ENCODE results near the gene ADAMTSL1. TPM values are rescaled to one million over a fixed set of nuclear protein-coding genes. Genes with fewer than 3 reads are reported as not detected.
A peak's percentile ranks its signal among the peaks of the same experiment; 100 is the strongest.

Gene ADAMTSL1
- total RNA-seq, 6 experiments from 2014 or later, result 0.73 to 2.1 (median 0.89) TPM

DNA sequence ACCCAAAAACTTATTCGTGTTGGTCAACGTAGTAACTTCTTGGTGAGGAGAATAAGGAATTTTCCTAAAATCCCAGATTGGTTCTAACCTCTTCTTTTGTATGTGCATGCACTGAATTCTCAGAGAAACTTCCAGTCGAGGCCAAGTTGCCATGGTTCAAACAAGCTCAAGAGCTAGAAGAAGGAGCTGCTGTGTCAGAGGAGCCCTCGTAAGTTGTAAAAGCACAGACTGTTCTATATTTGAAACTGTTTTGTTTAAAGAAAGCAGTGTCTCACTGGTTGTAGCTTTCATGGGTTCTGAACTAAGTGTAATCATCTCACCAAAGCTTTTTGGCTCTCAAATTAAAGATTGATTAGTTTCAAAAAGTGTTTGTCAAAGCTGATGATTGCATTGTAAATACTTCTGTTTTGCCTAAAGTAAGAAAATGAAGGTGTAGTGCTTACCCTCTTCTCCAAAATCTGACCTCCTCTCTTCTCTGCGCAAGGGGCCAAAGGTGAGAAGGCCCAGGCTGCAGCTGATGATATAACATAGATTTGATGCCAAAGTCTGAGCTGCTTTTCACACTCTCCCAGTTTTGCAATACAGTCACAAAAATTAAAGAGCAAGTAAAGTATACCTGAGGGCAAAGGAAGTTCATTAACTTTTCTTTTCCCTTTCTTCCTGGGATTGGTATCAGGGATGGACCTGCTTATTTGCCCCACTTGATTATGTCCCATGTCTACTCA lies 210.8 kb downstream of the ADAMTSL1 start:
- Histone ChIP-seq H3K36me3 (no peaks in the 10 kb centered on the region), H3K27me3 (no peaks in the 10 kb centered on the region), H3K27ac (peak overlapping the region in 1 of 3 donors; percentile 57), H3K4me3 (no peak overlapping the region), H3K9me3 (no peaks in the 10 kb centered on the region), H3K4me1 (peaks cover 0 to 14% (median 4%) of the 10 kb centered on the region in 4 donors)
- intact Hi-C loops (cut with DNase I), result no loop called here
- TF ChIP-seq, protein P1, sequence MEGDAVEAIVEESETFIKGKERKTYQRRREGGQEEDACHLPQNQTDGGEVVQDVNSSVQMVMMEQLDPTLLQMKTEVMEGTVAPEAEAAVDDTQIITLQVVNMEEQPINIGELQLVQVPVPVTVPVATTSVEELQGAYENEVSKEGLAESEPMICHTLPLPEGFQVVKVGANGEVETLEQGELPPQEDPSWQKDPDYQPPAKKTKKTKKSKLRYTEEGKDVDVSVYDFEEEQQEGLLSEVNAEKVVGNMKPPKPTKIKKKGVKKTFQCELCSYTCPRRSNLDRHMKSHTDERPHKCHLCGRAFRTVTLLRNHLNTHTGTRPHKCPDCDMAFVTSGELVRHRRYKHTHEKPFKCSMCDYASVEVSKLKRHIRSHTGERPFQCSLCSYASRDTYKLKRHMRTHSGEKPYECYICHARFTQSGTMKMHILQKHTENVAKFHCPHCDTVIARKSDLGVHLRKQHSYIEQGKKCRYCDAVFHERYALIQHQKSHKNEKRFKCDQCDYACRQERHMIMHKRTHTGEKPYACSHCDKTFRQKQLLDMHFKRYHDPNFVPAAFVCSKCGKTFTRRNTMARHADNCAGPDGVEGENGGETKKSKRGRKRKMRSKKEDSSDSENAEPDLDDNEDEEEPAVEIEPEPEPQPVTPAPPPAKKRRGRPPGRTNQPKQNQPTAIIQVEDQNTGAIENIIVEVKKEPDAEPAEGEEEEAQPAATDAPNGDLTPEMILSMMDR (IDR thresholded peaks at IDR 0.05), result no peak
- no peak for TF ChIP-seq POLR2A (IDR thresholded peaks at IDR 0.05)
- 44% methylated on average over 5 of the region's 5 CpGs for WGBS (ENCODE audit: insufficient coverage, low coverage, low lambda C conversion rate, missing lambda C conversion rate)
- peak; percentile 25 to 77 (median 69) for DNase-seq
- ATAC-seq, result peak; percentile 96 to 99 (median 98)

DNA sequence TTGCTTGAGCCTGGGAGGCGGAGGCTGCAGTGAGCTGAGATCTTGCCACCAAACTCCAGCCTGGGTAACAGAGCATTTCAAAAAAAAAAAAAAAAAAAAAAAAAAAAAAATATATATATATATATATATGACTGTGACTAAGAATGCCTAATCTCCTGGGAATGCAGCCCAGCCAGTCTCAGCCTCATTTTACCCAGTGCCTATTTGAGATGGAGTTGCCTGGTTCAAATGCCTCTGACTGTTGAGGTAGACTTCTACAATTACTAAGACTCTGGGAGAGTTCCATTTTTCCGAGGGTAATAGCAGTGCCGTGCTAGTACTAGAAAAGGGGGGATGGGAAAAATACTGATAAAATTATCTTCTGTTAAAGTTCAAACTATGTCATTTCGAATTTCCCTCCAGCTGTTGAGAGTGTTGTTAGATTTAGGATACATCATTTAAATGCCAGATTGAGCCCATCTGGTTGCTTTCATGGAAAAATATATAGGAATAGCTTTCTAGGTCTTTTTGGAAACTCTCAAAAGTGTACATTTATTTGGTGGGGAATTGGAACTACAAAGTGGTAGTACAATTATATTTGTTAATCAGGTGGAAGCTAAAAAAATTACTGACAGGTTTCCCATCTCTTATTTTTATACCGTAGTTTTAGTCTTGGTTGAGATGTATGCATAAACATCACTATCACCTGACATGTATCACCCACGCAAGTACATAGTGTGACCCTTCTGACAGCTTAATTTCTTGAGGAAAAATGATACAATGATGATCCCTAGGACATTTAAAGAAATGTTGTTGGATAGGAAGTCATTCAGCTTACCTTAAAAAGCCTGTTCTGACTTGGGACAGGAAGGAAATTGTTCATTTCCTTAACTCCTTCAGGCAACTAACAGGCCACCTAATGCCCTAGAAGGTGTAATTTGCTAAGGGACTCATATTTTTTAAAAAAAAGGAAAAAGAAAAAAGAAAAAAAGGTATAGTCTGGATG lies 214.9 kb downstream of the ADAMTSL1 start:
- ATAC-seq, result no peak
- intact Hi-C loops (cut with DNase I), result no loop called here
- no peaks in the 10 kb centered on the region for H3K27me3 ChIP-seq
- no peak overlapping the region for H3K4me3 ChIP-seq
- H3K36me3 ChIP-seq, result no peaks in the 10 kb centered on the region
- 56% methylated on average over 5 of the region's 6 CpGs for WGBS (ENCODE audit: insufficient coverage, low coverage, low lambda C conversion rate, missing lambda C conversion rate)
- no peak overlapping the region for H3K27ac ChIP-seq
- TF ChIP-seq, protein P1 (IDR thresholded peaks at IDR 0.05), result no peak
- TF ChIP-seq POLR2A (IDR thresholded peaks at IDR 0.05), result no peak
- no peaks in the 10 kb centered on the region for H3K9me3 ChIP-seq
- H3K4me1 ChIP-seq, result peaks cover 0 to 14% (median 4%) of the 10 kb centered on the region in 4 donors
- DNase-seq, result no peak

DNA sequence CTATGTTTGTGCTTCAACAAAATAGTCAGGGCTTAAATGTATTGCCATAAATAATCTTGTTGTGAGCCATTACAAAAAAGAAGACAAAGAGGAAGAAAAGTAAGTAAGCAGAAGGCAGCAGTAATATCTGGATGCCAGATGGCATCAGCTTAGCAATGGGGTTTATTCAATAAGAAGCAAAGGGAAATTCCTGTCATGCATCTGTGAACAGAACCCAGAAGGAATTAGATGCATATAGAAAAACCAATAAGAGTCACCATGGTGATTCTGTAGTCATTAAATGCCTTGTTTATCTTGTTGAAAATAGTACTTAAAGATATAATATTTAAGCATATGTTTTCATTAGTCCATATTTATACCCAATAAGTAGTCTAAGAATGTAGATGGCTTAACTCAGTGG lies 216.0 kb downstream of the ADAMTSL1 start:
- Histone ChIP-seq H3K4me1 (peaks cover 0 to 8% (median 1%) of the 10 kb centered on the region in 4 donors), H3K4me3 (no peak overlapping the region), H3K36me3 (no peaks in the 10 kb centered on the region), H3K27me3 (no peaks in the 10 kb centered on the region), H3K9me3 (no peaks in the 10 kb centered on the region), H3K27ac (no peak overlapping the region)
- intact Hi-C loops (cut with DNase I), result no loop called here
- TF ChIP-seq POLR2A (IDR thresholded peaks at IDR 0.05), result no peak
- TF ChIP-seq, protein P1 (IDR thresholded peaks at IDR 0.05), result no peak
- ATAC-seq (no peak), DNase-seq (no peak)

DNA sequence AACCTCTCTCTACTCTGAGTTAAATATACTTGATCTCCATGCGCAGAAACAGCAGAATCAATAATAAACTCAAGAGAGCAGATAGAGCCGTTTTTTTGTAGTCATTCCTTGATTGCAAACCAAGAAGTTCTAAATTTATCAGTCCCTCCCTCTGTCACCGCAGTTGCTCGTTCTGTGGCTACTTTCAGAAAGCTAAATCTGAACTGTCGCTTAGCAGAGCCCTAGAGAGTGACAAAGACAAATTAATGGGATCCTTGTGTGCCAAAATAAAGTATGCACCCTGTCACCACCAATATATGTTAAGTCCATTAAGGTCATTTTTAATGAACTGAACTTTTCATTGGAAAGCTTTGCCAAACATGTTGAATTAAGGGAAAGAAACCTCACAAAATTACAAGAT lies 218.3 kb downstream of the ADAMTSL1 start:
- TF ChIP-seq, protein P1 (IDR thresholded peaks at IDR 0.05), result no peak
- no peak for TF ChIP-seq POLR2A (IDR thresholded peaks at IDR 0.05)
- Histone ChIP-seq H3K36me3 (no peaks in the 10 kb centered on the region), H3K27ac (no peak overlapping the region), H3K4me1 (no peaks in the 10 kb centered on the region), H3K4me3 (no peak overlapping the region), H3K27me3 (no peaks in the 10 kb centered on the region), H3K9me3 (no peaks in the 10 kb centered on the region)
- ATAC-seq (no peak), DNase-seq (no peak)
- 80% methylated on average over 5 of the region's 5 CpGs for WGBS (ENCODE audit: insufficient coverage, low coverage, low lambda C conversion rate, missing lambda C conversion rate)
- intact Hi-C loops (cut with DNase I), result no loop called here

All from right lobe of liver (tissue), 6 donors.